Activated B cell treated with CpG ODN at 0.5 μM for 24 hours (primary cell): Measurements from ENCODE around the gene BCOR. TPM values are rescaled to one million over a fixed set of nuclear protein-coding genes. Genes with fewer than 3 reads are reported as not detected.

ENCODE experiments used
- ATAC-seq: fragments of 200-7000 bp; cut with Tn5 transposase; one replicate; pipeline ENCODE4 v1.10.0; 2021; ENCODE audit warnings: low read depth, mild to moderate bottlenecking, moderate library complexity
- CTCF ChIA-PET: fragments of 350-600 bp; sonication (Branson Sonifier 250); formaldehyde crosslinking; loops from one replicate; lab custom pipeline; 2021; ENCODE audit warnings: antibody characterized with exemption; lab: Charles Lee
- POLR2A ChIA-PET: fragments of 350-600 bp; sonication (Branson Sonifier 250); formaldehyde crosslinking; loops from one replicate; lab custom pipeline; 2021; ENCODE audit warnings: antibody characterized with exemption; lab: Charles Lee
- DNase-seq: peaks from one replicate; pipeline ENCODE4 v3.0.0; 2022
- H3K27ac Mint-ChIP-seq: one replicate; pipeline ENCODE4 v1.8.0; 2020; ENCODE audit warnings: mixed read lengths
- H3K27me3 Mint-ChIP-seq: one replicate; pipeline ENCODE4 v1.8.0; 2021; ENCODE audit warnings: mixed read lengths
- H3K36me3 Mint-ChIP-seq: one replicate; pipeline ENCODE4 v1.8.0; 2021; ENCODE audit warnings: low read depth, mixed read lengths
- H3K4me1 Mint-ChIP-seq: one replicate; pipeline ENCODE4 v1.8.0; 2021; ENCODE audit warnings: mixed read lengths
- H3K4me3 Mint-ChIP-seq: one replicate; pipeline ENCODE4 v1.8.0; 2020; ENCODE audit warnings: mild to moderate bottlenecking, mixed read lengths
- H3K9me3 Mint-ChIP-seq: one replicate; pipeline ENCODE4 v1.8.0; 2020; ENCODE audit warnings: mixed read lengths
- intact Hi-C: fragments of 100-400 bp; cut with micrococcal nuclease; formaldehyde crosslinking; loops from one replicate; pipeline ENCODE4 v1.15.1; 2024
- total RNA-seq: library from RNA; stranded (reverse); gene quantifications from 2 replicates; pipeline ENCODE4 v1.2.3, GENCODE V29; 2022
- TF ChIP-seq, protein P1 (sequence below): fragments of 200-600 bp; IDR thresholded peaks from one replicate; pipeline ENCODE4 v1.8.0; 2022; ENCODE audit warnings: antibody characterized with exemption, mild to moderate bottlenecking

BCOR gene
- total RNA-seq, 1 donor from 2014 or later, result 59.3 TPM

DNA sequence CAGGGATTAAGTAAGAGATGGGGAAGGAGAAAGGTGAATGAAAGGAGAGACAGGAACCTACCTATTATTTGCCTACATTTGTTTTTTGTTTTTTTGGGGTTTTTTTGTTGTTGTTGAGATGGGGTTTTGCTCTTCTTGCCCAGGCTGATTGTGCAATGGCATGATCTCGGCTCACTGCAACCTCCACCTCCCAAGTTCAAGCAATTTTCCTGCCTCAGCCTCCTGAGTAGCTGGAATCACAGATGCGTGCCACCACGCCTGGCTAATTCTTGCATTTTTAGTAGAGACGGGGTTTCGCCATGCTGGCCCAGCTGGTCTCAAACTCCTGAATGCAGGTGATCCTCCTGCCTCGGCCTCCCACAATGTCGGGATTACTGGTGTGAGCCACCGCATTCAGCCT lies 57.9 kb downstream of the BCOR start:
- ATAC-seq (no peak), DNase-seq (no peak)
- Mint-ChIP-seq H3K9me3 (peaks cover 2% of the 10 kb centered on the region), H3K4me1 (peaks cover 15% of the 10 kb centered on the region), H3K36me3 (no peaks in the 10 kb centered on the region), H3K27me3 (no peaks in the 10 kb centered on the region), H3K27ac (no peak overlapping the region), H3K4me3 (no peak overlapping the region)
- ChIA-PET POLR2A (no interaction called here), CTCF (no interaction called here)
- TF ChIP-seq, protein P1, sequence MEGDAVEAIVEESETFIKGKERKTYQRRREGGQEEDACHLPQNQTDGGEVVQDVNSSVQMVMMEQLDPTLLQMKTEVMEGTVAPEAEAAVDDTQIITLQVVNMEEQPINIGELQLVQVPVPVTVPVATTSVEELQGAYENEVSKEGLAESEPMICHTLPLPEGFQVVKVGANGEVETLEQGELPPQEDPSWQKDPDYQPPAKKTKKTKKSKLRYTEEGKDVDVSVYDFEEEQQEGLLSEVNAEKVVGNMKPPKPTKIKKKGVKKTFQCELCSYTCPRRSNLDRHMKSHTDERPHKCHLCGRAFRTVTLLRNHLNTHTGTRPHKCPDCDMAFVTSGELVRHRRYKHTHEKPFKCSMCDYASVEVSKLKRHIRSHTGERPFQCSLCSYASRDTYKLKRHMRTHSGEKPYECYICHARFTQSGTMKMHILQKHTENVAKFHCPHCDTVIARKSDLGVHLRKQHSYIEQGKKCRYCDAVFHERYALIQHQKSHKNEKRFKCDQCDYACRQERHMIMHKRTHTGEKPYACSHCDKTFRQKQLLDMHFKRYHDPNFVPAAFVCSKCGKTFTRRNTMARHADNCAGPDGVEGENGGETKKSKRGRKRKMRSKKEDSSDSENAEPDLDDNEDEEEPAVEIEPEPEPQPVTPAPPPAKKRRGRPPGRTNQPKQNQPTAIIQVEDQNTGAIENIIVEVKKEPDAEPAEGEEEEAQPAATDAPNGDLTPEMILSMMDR, result no peak
- intact Hi-C loops, result no loop called here

DNA sequence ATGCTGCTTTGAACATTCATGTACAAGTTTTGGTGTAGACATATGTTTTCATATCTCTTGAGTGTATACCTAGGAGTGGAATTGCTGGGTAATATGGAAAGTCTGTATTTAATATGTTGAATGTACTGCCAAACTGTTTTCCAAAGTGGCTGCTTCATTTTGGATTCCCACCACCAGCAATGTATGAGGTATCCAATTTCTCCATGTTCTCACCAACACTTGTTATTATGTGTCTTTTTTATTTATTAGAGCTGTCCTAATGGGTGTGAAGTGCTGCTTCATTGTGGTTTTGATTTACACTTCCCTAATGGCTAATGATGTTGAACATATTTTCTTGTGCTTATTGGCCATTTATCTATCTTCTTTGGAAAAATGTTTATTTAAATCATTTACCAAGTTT lies 60.4 kb downstream of the BCOR start:
- peaks cover 15% of the 10 kb centered on the region for H3K4me1 Mint-ChIP-seq
- TF ChIP-seq, protein P1, result no peak
- DNase-seq (no peak), ATAC-seq (no peak)
- no peak overlapping the region for H3K4me3 Mint-ChIP-seq
- no peaks in the 10 kb centered on the region for H3K9me3 Mint-ChIP-seq
- CTCF ChIA-PET, result no interaction called here
- intact Hi-C loops, result no loop called here
- H3K27me3 Mint-ChIP-seq, result no peaks in the 10 kb centered on the region
- no peak overlapping the region for H3K27ac Mint-ChIP-seq
- no peaks in the 10 kb centered on the region for H3K36me3 Mint-ChIP-seq
- POLR2A ChIA-PET, result no interaction called here

- ChIA-PET CTCF (no interaction called here), POLR2A (no interaction called here)
- Mint-ChIP-seq H3K36me3 (no peaks in the 10 kb centered on the region), H3K4me1 (peaks cover 5% of the 10 kb centered on the region), H3K9me3 (no peaks in the 10 kb centered on the region), H3K27me3 (no peaks in the 10 kb centered on the region), H3K27ac (no peak overlapping the region), H3K4me3 (no peak overlapping the region)
- TF ChIP-seq, protein P1, result no peak
- ATAC-seq, result no peak
- DNase-seq, result no peak
- intact Hi-C loops, result no loop called here
These were observed 62.0 kb downstream of the BCOR start for GRCh38 chrX:40035726-40036125.

- ATAC-seq, result no peak
- H3K27ac Mint-ChIP-seq, result no peak overlapping the region
- H3K27me3 Mint-ChIP-seq, result no peaks in the 10 kb centered on the region
- no peak overlapping the region for H3K4me3 Mint-ChIP-seq
- H3K36me3 Mint-ChIP-seq, result no peaks in the 10 kb centered on the region
- ChIA-PET CTCF (no interaction called here), POLR2A (no interaction called here)
- no peak for DNase-seq
- TF ChIP-seq, protein P1, result no peak
- no peaks in the 10 kb centered on the region for H3K4me1 Mint-ChIP-seq
- intact Hi-C loops, result no loop called here
- no peaks in the 10 kb centered on the region for H3K9me3 Mint-ChIP-seq
These were observed 65.8 kb downstream of the BCOR start for GRCh38 chrX:40031911-40032310.

DNA sequence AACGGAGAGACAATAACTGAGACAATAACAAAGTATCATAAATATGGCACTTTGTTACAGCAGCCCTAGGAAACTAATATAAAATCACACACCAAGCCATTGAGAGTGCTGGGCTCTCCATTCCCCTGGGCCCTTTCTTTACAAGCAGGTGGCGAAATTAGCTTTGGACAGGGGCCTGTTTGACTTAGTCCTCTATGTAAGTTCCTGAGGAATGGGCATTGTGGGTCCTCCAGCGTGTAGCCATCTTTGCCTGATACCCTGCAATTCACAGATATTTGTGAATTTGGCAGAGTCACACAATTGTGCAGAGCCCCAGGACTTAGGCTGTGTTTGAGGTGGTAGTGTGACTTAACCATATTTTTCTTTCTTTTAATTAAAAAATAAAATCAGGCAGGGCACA lies 67.6 kb downstream of the BCOR start:
- Mint-ChIP-seq H3K36me3 (no peaks in the 10 kb centered on the region), H3K4me1 (no peaks in the 10 kb centered on the region), H3K27me3 (no peaks in the 10 kb centered on the region), H3K4me3 (no peak overlapping the region), H3K27ac (no peak overlapping the region), H3K9me3 (no peaks in the 10 kb centered on the region)
- ChIA-PET CTCF (no interaction called here), POLR2A (no interaction called here)
- DNase-seq (no peak), ATAC-seq (no peak)
- TF ChIP-seq, protein P1, result no peak
- intact Hi-C loops, result no loop called here
